ENCODE data around the gene NCAPG2. TPM values are rescaled to one million over a fixed set of nuclear protein-coding genes. Genes with fewer than 3 reads are reported as not detected.
A peak's percentile ranks its signal among the peaks of the same experiment; 100 is the strongest.

The NCAPG2 gene
- polyA plus RNA-seq, 2 of the 4 experiments (the other 2 are of a cell fraction): 53.8 to 63.0 TPM

GRCh38 chr7:158649279-158649678 lies 55.3 kb downstream of the NCAPG2 start:
- no peak for TF ChIP-seq CBX8 (IDR thresholded peaks at IDR 0.05)
- no peak; a peak in 1 of 5 replicates for TF ChIP-seq EP300 (IDR thresholded peaks at IDR 0.05)
- TF ChIP-seq REST (IDR thresholded peaks at IDR 0.05): no peak
- TF ChIP-seq CEBPB (IDR thresholded peaks at IDR 0.05): peak; percentile 69 to 81; a peak in 3 of 4 replicates
- no peak for TF ChIP-seq HOXB5 (CRISPR knock-in tag; IDR thresholded peaks at IDR 0.05)
- TF ChIP-seq, protein P1, sequence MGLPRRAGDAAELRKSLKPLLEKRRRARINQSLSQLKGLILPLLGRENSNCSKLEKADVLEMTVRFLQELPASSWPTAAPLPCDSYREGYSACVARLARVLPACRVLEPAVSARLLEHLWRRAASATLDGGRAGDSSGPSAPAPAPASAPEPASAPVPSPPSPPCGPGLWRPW (IDR thresholded peaks at IDR 0.05): 0 out of 2 replicates have a peak, but pooled peaks have one; percentile 17
- TF ChIP-seq JUNB (IDR thresholded peaks at IDR 0.05): peak; percentile 93
- peak; percentile 51 to 63; a peak in 2 of 5 replicates for TF ChIP-seq JUN (IDR thresholded peaks at IDR 0.05)
- TF ChIP-seq FOSL2 (IDR thresholded peaks at IDR 0.05): peak; percentile 82
- peak; percentile 79 for TF ChIP-seq FOSL2 (CRISPR knock-in tag; IDR thresholded peaks at IDR 0.05)
- peak; percentile 64; the same call in 1 of the 2 replicates for TF ChIP-seq GATA3 (IDR thresholded peaks at IDR 0.05; ENCODE audit: borderline replicate concordance)
- TF ChIP-seq, protein P2, sequence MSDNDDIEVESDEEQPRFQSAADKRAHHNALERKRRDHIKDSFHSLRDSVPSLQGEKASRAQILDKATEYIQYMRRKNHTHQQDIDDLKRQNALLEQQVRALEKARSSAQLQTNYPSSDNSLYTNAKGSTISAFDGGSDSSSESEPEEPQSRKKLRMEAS (IDR thresholded peaks at IDR 0.05): no peak
- TF ChIP-seq, protein P3, sequence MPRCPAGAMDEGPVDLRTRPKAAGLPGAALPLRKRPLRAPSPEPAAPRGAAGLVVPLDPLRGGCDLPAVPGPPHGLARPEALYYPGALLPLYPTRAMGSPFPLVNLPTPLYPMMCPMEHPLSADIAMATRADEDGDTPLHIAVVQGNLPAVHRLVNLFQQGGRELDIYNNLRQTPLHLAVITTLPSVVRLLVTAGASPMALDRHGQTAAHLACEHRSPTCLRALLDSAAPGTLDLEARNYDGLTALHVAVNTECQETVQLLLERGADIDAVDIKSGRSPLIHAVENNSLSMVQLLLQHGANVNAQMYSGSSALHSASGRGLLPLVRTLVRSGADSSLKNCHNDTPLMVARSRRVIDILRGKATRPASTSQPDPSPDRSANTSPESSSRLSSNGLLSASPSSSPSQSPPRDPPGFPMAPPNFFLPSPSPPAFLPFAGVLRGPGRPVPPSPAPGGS (IDR thresholded peaks at IDR 0.05): peak; percentile 26; the same call in 1 of the 3 replicates
- H3K4me1 ChIP-seq: peaks cover 17% of the 10 kb centered on the region
- ChIA-PET CTCF (interaction anchor here (1.6 kb wide), 1 partner anchor 14 kb away, joined by 4 read pairs; no protein-coding TSS in a partner anchor), POLR2A (no interaction called here)
- peak overlapping the region; percentile 70 for H3K4me2 ChIP-seq
- ATAC-seq: peak; percentile 63 to 75; a peak in 5 of 6 replicates
- WGBS (ENCODE audit: missing lambda C conversion rate): 1% methylated on average over 2 of the region's 2 CpGs
- peak; percentile 55 to 69 for DNase-seq (ENCODE audit: low read depth in 1 of 2, low spot score in 1 of 2)
- no peak for FAIRE-seq
- peak overlapping the region in 1 of 2 experiments; percentile 49; a peak in 1 of 6 replicates for H3K27ac ChIP-seq
- no peak overlapping the region for H3K4me3 ChIP-seq
- H3K9me3 ChIP-seq: no peaks in the 10 kb centered on the region

GRCh38 chr7:158648787-158649186 lies 55.8 kb downstream of the NCAPG2 start:
- WGBS (ENCODE audit: missing lambda C conversion rate): 93% methylated on average over 9 of the region's 9 CpGs
- FAIRE-seq: no peak
- H3K9me3 ChIP-seq: no peaks in the 10 kb centered on the region
- no peak for ATAC-seq
- no peak for DNase-seq (ENCODE audit: low read depth in 1 of 2, low spot score in 1 of 2)
- no peak overlapping the region for H3K4me3 ChIP-seq
- H3K4me1 ChIP-seq: peaks cover 17% of the 10 kb centered on the region
- TF ChIP-seq ZFP36 (IDR thresholded peaks at IDR 0.05; ENCODE audit: borderline replicate concordance, partially characterized antibody) (no peak), EP300 (IDR thresholded peaks at IDR 0.05) (no peak), HEYL (CRISPR knock-in tag; IDR thresholded peaks at IDR 0.05) (no peak), SMC3 (IDR thresholded peaks at IDR 0.05) (no peak), TFCP2L1 (CRISPR knock-in tag; IDR thresholded peaks at IDR 0.05) (no peak), POLR2AphosphoS2 (conservative IDR thresholded peaks at IDR 0.05; ENCODE audit: low read length) (no peak), ATOH8 (CRISPR knock-in tag; IDR thresholded peaks at IDR 0.05; ENCODE audit: low read depth) (no peak), CHD2 (IDR thresholded peaks at IDR 0.05; ENCODE audit: low read length, partially characterized antibody) (no peak), EHF (CRISPR knock-in tag; IDR thresholded peaks at IDR 0.05) (no peak), RFX5 (IDR thresholded peaks at IDR 0.05) (no peak), JUN (IDR thresholded peaks at IDR 0.05) (no peak)
- TF ChIP-seq, protein P4, sequence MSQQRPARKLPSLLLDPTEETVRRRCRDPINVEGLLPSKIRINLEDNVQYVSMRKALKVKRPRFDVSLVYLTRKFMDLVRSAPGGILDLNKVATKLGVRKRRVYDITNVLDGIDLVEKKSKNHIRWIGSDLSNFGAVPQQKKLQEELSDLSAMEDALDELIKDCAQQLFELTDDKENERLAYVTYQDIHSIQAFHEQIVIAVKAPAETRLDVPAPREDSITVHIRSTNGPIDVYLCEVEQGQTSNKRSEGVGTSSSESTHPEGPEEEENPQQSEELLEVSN (IDR thresholded peaks at IDR 0.05; ENCODE audit: borderline replicate concordance, low read depth): no peak
- ChIA-PET CTCF (no interaction called here), POLR2A (no interaction called here)
- H3K27ac ChIP-seq: peak overlapping the region; percentile 49 to 64; a peak in 4 of 6 replicates
- peak overlapping the region; percentile 70 for H3K4me2 ChIP-seq
